Fibroblast of skin of right biceps (primary cell): ENCODE data around the gene LECT2.
A peak's percentile ranks its signal among the peaks of the same experiment; 100 is the strongest.

ENCODE experiments used
- DNase-seq: peaks from one replicate; pipeline ENCODE4 v3.0.0-alpha.2; 2013

Gene LECT2

DNA sequence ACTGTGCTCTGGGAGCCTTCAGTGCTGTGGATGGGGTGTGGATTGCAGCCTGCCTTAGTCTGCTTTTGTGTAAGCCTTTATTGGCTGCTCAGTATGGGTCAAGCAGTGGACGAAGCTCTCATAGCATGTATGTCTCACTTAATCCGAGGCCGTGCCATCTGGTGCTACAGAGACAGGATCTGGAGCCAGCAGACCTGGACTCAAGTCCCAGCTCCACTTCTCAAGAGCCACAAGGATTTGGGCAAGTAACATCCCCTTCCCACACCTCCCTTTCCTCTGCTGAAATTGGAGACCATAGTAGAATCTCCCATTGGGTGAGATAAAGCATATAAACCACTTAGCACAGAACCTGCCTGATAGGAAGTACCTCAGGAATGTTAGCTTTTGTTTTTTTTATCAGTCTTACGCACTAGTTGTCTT lies 23.4 kb upstream of the LECT2 start:
- DNase-seq = no peak

DNA sequence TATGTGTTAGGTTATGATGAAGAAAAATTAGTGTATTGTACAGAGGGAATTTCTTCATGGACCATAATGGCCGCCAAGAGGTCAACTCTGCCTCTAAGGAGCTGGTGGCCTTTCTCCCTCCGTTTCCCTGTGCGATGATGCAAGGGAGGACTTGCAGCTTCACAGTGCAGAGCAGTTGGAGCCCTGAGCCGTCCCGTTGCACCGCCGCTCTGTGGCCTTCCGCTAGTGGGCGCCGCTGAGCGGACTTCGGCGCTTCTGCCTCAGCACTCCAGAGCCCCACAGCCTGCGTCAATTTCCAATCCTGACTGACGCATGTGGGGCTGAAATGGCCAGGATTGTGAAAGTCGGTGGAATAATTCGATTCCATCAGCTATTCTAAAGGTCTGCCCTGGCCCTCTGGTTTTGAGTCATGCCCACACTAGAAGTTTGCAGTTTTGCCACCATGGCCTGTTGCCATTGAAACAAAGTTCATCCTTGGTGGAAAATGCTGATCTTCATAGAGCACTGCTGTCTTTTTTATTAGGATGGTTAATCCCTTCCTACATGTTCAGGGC lies 22.7 kb upstream of the LECT2 start:
- DNase-seq = peak; percentile 14

DNA sequence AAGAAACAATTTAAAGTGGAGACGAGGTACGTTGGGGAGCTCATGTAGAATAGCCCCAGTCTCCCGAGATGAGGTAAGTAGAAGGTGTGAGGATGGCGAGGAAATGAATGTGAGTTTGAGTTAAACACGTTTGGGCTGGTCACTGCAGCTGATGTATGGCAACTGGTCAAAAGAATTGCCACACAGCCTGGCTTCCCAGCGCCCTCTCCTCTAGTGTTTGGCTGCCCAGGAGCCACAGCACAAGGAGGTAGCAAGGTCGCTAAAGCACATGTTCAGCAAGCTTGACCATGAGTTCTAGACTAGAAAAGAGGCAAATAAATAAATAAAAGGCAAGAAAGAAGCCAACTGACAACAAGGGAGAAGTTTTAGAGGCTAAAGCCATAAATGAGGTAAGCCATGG lies 21.4 kb upstream of the LECT2 start:
- DNase-seq = no peak

DNA sequence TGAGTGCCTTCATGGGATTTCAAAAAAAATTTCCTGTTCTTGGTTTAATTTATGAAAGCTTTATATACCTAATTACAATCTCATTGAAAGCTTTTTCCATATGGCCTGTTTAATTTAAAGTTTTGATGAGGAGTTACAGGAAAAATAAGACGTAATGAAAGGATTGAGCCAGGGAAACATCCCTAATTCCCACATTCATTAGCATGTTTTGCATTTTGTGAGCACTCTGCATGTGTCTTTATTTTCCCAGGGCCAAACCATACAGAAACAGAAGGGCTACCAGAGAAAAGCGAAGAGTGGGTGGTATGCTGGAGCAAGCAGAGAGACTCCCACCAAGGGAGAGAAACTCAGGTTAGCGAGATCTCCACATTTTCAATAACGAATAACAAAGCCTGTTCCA lies 20.3 kb upstream of the LECT2 start:
- no peak for DNase-seq

DNA sequence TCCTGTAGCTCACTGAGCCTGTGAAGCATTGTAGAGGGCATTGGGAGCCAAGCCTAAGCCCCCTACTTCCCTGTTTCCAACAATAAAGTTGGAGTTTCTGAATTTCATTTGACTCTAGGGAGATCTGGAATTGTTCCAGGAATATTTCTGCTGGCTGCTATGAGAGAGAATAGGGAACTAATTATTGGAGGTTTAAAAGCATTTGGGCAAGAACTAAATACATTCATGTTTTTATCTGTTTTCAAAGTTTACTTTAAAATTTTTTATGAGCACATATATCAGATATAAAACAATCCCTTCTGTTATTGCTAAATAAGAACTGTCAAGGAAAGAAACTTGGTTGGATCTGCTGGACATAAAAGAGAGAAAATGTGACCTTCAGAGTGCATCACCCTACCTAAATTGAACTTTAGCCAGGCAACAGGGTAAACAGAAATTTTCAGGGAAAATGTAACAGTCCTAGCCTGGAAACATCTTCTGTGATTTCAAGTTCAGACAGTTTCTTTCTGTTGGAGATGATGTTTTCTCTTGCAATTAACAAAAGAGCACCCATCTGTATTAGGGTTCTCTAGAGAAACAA lies 19.3 kb upstream of the LECT2 start:
- no peak for DNase-seq

DNA sequence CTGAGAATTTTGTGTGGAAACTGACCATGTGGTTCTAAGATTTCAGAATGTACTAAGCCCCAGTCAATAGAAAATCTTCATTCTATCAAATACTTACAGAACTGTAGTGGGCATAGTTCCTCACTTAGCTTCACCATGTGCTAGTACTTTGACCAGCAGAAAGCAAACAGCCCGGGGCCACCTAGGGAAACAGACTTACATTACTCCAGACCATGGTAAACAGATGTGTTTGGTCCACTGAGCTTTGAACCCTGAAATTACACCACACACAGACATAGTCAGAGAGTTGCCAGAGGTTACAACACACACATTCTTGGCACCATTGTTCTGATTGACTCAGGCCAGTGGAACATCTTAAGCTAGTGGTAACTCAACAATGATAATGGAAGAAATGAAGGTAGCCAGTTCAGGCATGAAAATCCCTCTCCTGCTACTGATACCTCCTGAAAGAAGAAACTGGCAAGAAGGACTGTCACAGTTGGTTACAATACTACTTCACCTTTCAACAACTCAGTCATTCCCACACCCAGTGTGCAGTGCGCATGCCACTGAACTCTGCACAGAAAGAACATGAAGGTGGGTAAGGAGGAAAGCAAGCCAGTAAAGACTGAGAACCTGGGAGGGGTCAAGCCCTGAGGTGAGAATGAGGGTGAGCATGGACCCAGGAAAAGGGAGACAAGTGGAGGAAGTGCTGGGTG lies 18.7 kb upstream of the LECT2 start:
- peak; percentile 47 for DNase-seq

DNA sequence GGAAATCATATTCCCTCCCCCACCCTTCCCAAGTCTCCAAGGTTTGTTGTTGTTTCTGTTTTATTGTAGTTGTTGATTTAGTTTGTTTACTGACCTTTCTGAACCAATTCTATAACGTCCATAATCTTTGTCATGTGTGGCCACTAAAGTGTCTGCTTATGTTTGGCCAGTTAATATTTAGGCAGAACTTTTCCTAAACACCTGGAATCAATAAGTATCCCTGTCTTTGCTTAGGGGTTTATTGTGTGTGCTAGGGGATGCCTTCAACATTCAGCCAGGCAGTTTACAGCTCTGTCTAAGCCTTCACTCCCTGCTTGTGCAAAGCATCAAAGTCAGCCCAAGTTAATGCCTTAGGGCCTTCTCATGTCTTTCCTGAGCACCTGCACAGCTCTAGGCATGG lies 16.9 kb upstream of the LECT2 start:
- DNase-seq = no peak

DNA sequence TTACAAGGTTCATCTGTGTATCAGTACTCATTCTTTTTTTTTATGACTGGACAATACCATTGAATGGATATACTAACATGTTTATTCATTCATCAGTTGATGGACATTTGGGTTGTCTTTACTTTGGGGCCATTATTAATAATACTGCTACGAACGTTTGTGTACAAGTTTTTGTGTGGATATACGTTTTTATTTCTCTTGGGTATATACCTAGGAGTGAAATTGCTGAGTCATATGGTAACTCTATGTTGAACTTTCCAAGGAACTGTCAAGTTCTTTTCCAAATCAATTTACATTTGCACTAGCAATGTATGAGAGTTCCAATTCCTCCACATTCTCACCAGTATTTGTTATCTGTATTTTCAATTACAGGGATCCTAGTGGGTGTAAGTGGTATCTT lies 12.0 kb upstream of the LECT2 start:
- no peak for DNase-seq

DNA sequence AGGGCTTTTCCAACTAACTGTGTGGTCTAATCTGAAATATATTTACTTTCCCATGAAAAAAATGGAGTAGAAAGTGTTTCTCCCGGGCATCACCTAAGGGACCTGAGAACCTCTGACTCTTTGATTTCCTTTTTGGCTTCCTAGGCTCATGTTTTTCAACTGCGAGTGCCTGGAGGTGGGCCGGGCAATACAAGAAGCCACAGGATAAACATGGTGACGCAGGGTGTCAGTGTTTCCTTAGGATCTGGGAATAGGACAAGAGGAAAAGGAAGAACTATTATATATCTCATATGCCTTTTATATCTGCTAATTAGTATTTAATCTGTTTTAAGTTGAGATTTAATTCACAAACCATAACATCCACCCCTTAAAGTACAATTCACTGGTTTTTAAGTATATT lies 11.4 kb upstream of the LECT2 start:
- DNase-seq = no peak

DNA sequence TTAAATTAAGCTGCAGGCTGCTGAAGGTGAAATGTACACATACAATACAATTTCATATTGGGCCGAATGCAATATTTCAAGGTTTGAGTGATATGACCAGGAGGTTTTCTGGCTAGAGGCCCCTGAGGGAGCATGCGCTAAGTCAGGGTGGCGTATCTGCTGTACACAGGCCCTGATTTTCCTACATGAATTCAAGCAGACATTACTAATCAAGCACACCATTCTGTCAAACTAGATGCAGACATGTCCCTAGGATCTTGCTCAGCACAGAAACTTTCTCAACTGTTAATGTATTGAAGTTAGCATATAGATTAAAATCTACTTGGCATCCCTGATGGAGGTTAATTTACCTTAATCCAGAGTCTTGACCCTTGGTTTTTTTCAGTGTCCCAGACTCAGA lies 10.7 kb upstream of the LECT2 start:
- no peak for DNase-seq

DNA sequence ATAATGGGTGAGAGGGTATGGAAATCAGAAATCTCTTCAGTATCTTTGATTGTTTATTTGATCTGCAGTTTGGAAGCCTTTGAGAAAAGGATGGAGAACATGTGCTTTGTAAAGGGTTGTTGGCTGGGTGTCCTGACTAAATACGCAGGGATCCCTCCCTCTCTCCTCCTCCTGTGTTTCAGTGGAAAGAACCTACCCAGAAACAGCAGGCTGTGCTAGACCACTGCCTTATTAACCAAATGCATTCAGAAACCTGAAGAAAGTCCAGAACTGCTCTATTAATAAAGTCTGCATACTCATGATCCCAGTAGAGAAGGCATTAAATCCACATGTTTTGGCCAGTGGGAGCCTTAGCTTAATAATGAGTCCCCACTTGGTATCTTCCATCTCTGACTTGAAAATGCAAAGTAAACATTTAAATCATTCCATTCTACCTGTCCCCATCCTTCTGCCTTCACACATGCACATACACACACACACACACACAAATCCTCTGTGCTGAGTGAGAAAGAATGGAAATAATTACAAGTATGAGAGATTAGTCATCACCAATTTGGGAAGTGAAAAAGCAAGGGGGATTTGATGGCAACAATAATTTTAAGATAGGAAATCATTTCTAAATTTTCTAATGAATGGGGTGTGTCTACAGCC lies 10.0 kb upstream of the LECT2 start:
- DNase-seq = peak; percentile 66

DNA sequence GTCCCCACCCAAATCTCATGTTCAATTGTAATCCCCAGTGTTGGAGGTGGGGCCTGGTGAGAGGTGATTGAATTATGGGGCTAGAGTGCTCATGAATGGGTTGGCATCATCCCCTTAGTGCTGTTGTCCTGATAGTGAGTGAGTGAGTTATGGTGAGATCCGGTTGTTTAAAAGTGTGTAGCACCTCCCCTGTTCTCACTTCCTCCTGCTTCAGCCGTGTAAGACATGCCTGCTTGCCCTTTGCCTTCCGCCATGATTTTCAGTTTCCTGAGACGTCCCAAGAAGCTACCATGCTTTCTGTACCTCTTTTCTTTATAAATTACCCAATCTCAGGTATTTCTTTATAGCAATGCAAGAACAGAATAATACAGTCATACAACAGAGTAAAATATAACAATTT lies 742 bp upstream of the LECT2 start:
- DNase-seq = no peak

DNA sequence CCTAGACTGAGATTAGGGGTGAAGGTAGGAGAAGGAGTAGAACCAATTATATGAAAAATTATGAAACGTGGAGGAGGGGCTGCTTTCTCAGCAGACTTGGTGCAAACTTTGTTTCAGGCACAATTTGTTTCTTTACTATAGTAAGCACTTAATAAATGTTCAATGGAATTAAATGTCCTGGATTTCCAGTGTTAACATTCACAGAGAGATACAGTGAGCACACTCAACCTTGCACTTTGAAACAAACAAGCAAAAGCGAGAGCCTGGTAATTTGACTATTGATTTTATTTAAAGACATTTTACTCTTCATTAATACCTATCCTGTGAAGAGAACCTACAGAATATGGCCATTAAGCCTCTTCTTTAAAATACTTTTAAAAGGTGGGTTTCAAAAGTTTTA lies 933 bp downstream of the LECT2 start:
- no peak for DNase-seq

DNA sequence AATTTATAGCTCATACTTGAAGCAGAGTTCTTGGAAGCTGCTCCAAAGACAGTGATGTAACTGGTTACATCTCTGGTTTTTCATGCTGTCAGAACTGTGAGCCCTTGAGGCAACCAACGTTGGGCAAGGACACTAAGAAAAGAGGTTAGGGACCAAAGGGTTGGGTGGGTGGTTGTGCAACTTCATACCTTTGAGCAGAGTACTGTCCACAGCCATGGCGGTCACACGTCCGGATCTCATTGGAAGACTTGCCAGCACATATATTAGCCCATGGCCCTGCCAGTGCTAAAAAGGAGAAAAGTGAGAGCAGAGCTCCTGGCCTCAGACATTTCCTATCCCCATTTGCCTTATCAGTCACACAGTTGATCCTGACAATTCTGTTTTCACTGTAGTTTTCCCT lies 2.1 kb downstream of the LECT2 start:
- no peak for DNase-seq

DNA sequence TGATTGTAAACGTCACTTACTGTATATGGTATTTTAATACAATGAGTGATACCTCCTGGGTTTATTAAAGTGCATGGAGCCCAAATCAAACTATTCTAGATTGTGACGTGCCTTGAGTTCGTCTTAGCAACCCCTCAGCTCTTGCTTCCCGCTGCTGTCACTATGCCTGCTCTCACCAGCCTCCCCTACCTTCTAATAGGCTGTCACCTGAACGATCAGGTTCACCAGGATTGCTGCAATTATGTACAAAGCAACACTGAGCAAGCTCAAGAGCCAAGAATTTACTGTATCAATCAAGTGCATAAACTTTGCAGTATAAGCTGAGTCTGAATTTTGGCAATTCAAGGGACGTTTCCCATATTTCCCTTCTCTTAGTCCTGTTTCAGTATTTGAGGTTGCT lies 3.0 kb downstream of the LECT2 start:
- DNase-seq = no peak

DNA sequence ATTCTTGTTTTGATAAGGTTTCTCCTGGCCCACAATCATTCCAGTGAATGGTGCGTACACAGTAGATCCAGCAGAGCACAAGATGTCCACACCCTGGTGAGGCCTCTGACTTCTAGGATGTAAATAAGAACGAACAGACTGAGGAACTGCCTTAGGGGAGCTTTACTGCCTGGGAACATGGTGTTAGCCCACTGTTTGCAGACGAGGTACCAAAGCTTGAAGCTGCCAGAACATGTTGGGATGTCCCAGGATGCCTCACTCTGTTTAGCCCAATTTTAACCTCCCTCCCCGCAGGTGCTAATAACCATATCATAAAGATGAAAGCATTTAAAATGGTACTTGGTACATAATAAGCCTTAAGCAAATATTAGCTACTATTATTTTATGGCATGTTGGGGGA lies 3.5 kb downstream of the LECT2 start:
- DNase-seq = no peak

DNA sequence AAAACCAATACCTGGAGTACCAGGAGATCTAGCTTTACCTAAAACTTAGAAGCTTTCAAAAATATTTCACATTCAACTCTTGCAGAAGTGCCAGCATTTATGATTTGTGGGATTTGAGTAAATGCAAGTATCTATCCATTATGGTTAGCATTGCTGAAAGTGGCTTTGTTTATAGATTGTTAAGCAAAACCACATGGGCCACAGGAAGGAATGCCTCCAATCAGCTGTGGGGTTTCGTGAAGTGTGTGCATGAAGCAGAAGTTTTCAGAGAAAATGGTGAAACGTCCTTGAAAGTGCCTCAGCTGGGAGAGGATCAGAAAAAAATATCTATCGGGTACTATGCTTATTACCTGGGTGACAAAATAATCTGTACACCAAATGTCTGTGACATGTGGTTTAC lies 4.2 kb downstream of the LECT2 start:
- peak; percentile 71 for DNase-seq

DNA sequence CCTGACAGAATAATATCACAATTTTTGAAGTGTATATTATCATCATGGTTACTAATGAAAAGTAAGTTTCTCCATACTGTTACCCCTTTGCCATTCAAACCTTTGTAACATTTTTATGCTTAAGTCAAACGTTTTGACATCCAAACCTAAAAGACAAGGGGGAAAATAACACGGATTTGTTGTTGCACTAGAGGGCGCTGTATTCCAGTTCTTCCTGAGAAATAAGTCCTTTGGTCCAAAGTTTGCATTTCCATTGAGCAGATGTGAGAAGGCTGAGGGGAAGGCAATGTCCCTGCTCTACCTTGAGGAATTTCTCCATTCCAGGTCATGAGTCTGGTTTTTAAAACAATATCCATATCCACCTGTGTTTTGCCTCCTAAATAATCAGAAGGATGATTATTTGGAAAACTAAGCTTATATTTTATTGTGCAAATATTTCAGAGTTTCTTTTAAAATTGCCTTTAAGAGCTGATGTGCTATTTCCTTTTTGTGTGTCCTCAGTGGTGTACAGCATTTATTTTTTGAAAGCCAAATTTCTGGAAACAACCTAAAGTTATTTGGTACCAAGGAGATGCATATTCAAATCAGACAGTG lies 9.7 kb downstream of the LECT2 start:
- DNase-seq = peak; percentile 83

DNA sequence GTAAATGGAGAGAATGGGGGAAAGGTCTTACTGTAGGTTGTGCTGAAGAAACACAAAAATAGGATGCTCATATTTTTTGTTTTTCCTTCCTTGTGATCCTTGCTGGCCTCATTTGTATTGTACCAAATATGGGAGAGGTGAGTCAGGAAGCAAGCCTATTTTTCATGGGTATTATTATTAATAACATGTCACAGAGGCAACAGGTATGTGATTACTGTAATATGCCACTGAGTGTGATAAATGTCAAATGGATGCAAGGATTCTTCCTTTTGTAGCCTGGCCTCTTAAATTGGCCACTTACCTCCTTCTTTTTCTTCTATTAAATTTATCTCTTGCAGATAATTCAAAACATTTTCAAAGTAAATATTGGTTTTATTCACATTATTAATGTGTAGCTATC lies 10.2 kb downstream of the LECT2 start:
- DNase-seq = no peak

DNA sequence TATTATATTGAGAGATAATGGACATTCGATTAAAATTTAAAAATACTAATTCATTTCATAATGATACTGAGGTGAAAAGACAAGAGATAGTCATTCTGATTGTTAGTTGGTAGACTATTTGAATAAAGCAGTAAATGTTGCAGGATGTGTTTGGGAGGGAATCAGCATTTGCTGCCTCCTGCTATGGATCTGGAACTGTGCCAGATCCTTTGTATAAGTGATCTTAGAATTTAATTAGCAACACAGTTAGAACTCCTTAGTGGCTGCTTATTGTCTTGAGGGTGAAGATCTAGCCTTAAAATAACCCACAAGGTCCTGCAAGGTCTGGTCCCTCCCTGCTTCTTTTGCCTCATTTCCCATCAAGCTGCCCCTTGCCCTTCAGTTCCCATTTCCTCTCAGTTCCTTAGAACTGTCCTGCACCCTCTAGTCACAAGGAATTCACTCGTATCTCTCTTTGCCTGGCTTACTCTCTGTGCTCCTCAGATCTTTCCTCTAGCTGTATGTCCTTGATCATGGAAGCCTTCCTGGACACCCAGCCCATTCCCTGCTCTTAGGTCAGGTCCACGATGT lies 12.5 kb downstream of the LECT2 start:
- no peak for DNase-seq

DNA sequence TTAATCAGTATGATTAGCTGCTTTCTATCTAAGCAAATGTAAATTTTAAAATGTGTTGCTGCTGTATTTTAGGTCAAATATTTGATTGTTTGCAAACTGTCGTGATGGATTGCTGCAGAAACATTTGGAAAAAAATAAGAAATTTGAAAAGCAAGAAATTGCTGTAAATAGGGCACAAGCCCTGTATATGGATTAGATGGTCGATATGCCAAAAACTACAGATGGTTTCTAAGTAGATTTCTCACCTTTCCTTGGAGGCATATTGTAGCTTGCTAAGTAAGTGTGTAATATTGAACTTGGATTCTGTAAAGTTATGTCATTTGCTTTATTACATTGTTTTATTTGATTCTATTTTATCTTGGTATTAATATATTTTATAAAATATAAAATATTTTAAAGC lies 13.1 kb downstream of the LECT2 start:
- no peak for DNase-seq

DNA sequence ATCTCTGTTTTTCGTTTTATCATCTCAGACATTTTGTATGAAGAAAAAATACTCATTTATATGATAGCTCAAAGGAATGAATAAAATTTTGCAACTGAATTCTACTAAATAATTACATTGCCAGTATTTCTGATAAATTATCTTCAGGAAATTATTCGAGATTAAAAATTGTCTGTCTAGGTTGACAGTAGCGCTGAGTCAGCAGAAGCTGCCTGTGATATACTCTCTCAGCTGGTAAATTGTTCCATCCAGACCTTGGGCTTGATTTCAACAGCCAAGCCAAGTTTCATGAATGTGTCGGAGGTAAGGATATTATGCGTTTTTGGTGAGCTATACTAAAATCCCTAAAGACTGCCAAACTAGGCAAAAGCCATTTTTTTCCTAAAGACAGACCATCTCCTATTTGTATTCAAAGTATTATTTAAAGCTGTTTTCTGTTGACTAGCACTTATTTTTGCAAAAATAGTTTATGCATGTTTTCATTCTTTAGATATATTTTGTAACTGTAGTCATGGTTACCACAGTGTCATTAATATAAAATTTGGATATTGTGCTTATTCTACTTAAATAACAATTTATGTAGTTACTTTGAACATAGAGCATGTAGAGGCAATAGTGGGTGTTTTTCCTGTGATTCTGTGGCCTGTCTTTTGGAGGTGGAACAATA lies 17.4 kb downstream of the LECT2 start:
- DNase-seq = no peak

DNA sequence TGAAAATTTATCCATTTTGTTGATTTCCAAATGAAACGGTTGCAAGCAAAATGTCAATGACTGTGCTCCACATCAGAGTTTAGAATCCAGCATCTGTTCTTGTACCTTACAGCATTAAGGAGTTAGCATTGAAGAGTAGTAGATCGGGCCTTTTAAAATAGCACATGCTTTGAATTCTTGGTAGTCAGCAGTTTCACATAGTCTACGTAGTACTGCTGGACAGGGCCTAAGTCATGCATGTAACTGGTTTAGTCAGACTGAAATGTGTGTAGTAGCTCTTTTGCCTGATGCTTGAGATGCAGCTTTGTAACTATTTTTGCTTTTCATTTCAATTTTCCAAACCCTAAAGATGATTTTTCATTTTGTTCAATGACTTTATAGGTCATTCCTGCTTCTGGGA lies 19.8 kb downstream of the LECT2 start:
- DNase-seq = peak; percentile 17
